Activated CD4-positive, alpha-beta T cell treated with anti-CD3 and anti-CD28 coated beads, Interleukin-2, amount 50 U/mL, for 24 hours (primary cell): Measurements from ENCODE around the gene MYH15.

Experiments used
- DNase-seq, 2 donors: peaks; one replicate each; pipeline ENCODE4 v3.0.0-alpha.2; 2020; ENCODE audit warnings: low read depth in 1 of 2, low spot score in 1 of 2

Gene MYH15

DNA sequence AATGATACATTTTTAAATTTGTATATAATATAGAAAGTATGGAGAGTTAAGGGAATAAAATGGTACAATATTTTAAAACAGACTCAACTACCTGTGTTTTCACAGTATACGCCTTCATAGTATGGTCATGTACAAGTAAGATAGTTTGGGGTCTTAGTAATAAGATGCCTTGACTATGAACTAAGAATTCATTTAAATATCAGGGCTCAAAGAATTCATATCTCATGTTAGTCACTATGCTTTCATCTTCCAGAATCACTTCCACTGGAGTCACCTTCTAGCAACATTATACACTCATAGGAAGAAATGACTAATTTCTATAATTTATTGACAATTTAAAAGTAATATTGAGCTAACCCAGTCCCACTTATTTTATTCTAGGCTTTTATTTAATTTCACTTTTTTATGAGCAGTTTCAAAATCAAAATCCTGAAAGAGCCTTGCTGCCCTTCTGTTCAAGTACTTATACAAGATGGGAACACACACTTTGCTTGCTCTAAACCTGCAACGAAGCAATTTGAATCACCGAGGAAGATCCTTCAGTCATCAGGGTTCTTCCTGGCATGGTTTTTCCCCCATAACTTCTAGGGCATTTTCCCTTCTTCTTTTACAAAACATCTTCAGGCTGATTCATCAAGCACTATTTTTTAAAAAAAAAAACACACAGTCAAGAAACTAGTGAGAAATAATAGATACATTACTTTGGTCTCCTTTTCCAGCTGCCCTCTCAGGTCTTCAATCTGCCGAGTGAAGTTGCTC is 94.1 kb downstream of the MYH15 start:
- no peak for DNase-seq

DNA sequence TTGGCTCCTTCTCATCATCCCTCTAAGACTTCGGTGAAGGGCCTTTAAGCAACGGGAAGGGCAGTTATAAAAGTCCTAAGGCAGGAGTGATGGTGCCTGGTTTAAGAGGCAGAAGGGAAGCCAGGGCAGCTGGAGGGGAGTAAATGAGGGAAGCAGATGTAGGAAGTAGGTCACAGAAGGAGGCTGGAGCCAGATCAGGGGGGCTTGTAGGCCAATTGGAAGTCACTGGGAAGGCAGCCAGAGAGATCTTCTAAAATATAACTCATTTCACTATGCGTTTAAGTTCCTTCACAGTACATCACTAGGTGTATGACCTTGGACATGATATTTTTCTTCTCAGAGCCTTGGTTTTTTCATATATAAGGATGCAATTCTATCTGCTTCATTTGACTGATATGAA is 94.7 kb downstream of the MYH15 start:
- no peak for DNase-seq

DNA sequence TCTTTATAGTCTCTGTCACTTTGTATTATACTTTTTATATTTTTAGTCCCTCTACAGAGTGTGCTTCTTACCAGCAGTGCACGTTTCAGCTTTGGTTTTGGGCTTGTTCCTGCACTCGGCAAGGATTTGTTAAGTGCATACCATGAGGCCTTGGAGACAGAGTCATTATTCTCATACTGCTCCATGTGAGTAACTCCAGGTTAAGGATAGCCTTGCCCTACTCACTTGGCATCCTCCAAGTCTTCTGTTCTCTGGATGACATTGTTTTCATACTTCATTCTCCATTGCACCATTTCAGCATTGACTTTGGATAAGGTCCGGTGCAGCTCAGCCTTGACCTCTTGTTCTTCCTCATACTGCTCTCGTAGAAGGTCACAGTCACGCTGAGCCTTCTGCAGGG is 96.4 kb downstream of the MYH15 start:
- no peak for DNase-seq

DNA sequence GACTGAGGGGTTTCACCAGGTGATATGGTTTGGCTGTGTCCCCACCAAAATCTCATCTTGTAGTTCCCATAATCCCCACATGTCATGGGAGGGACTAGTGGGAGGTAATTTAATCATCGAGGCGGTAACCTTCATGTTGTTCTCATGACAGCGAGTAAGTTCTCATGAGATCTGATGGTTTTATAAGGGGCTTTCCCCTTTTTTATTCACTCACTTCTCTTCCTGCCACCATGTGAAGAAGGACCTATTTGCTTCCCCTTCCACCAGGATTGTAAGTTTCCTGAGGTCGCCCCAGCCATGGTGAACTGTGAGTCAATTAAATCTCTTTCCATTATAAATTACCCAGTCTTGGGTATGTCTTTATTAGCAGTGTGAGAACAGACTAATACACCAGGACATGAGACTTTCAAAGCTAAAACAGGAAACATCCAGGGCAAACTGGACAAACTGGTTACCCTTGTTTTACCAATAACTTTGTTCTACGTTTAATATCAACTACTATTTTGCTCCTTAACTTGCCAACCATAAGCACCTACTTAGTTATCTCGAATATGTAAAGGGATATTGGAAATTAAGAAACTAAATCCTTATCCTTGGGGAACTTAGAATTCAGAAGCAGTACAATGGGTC is 98.2 kb downstream of the MYH15 start:
- no peak for DNase-seq

DNA sequence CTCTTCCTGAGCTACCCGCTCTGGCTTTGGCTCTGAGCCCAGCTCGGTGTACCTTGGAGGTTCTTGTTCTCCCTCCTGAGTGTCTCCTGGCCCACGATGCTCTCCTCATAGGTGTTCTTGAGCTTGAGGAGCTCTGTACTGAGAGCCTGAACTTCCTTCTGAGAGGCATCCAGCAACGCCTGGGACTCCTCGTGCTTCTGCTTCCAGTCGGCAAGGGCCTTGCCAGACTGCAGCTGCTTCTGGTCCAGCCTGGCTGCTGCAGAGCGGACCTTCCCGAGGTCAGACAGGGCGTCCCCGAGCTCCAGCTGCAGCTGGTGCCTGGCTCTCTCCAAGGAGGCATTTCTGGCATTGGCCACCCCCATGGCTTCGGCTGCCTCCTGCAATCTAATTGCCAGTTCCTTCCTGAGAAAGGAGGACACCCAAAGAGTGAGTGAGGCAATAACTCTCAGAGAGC is 99.8 kb downstream of the MYH15 start:
- DNase-seq: no peak

DNA sequence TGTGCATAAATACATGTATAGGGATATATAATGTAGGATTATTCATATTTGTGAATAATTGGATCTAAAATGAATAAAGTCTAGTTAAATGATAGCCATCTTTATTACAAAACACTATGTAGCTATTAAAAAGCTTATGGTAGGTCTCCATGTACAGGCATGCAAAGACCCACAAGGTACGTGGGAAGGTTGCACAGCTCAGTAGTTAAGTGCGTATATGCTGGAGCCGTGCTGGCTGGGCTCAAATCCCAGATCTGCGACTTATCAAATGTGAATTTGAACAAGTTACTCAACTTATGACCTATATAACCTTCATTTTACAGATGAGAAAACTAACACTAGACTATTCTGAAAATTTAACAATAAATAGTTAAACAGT is 100.6 kb downstream of the MYH15 start:
- no peak for DNase-seq

DNA sequence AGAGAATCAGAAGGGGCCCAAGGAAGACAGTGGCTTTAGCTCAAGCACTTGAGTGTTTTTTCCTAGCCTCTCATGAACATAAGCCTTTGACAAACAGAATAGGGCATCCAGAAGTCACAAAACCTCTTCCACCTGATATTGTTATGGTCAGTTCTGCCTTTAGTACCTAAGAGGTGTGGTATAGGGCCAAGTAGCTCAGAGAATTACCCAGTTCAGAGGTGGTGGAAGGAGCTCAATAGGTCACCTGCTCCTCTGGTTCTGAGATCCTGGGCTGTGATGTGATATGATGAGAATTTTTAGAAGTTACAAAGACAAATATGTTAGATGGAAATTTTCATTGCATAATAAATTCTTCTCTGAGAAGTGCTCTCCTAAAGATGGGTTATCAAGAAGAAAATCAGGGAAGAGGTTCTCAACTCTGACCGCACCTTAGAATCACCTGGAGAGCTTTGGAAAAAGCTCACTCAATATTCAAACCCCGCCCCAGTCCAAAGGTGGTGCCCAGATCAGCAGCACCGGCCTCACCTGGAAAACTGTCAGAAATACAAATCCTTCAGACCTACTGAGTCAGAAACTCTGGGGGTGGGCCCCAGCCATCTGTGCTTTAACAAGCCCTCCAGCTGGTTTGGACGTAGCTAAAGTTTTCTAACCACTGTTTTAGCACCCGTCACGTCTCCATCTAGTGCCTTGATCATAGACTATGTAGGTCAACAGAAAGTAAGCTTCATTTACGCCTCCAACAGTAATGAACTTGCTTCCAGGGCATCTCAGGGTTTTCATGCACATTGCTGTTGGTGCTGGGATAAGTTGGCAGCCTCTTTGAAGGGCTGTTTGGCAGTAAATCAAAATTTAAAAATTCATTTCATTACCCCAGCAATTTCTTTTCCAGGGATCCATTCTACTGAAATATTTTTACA is 101.3 kb downstream of the MYH15 start:
- no peak for DNase-seq

DNA sequence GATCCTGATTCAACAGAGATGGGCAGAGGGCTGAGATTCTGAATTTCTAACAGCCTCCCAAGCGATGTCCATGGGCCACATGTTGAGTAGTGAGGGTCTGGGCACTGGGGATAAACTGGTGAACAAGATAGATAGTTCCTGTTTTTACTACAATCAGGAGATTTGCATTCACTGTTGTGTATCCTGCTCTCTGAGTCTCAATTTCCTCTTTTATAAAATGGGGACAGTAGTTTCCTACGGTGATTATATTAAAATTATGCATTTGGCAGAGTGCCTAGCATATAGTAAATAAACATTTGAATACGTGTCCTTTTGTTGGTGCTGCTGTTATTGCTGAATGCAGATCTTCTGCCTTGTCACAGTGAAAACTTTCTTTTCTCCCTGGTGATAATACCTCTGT is 102.5 kb downstream of the MYH15 start:
- no peak for DNase-seq

DNA sequence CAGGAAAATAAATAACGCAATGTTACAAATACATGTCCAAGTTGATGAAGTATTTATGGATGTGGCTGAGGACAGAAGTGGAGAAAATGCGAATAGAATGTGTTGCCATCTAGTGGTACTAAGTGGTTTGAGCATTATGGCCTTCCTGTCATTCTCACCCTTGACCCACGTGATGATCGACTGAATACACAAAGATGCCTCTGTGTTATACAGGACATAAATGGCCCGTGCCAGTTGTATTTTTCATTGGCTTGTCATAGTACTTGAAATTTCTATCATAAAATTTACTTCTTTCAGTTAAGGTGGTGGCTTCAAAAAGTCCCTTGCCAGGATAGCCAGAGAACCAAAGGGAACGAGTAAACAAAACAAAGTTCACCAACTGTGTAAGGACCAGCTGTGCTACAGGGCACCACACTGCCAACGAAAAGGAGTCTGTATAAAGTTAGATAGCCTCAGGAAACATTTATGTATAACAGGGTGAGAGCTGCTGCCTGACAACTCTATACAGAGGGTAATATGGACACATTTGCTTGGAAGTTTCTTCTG is 103.7 kb downstream of the MYH15 start:
- no peak for DNase-seq

DNA sequence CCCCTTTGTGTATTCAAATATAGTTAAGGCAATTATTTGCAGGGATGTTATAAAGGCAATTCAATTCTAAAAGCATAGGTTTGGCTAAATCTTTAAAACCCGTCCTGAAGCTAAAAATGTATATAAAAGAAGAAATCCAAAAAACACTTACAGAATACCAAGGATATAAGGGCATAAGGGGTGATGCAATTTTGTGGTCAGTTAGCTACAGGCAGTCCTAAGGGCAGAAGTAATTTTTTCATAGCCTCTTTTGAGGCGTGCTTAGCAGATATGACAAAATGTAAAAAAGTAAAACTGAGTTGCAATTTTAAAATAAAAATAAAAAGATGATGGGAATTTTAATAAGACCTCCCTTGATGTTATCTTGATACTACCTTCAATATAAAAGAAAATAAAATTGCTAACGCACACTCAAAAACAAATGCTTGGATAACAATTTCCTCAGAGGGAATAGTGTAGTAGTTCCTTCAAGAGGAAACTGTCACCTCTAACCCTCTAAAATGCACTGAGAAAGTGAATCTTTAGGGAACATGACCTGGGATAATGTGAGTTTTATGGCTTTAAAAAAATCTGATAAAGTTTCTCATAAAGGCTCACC is 104.2 kb downstream of the MYH15 start:
- no peak for DNase-seq

DNA sequence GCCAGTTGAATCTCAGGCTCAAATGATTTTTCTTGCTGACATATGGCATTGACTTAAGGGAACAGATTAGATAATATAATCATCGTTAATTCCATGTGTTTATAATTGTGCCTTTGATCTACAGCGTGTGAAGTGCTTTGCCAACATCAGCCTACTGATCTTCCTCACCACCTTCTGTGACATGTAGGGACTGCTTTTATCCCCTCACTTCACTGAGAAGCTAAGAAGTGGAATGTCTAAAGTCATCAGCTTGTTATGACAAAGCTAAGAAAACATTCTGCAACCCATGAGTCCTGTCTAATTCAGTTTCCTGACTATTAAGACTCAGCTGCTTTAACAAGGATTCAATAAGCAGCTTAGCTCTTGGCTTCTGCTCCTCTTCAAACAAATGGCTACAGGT is 106.0 kb downstream of the MYH15 start:
- DNase-seq: no peak

DNA sequence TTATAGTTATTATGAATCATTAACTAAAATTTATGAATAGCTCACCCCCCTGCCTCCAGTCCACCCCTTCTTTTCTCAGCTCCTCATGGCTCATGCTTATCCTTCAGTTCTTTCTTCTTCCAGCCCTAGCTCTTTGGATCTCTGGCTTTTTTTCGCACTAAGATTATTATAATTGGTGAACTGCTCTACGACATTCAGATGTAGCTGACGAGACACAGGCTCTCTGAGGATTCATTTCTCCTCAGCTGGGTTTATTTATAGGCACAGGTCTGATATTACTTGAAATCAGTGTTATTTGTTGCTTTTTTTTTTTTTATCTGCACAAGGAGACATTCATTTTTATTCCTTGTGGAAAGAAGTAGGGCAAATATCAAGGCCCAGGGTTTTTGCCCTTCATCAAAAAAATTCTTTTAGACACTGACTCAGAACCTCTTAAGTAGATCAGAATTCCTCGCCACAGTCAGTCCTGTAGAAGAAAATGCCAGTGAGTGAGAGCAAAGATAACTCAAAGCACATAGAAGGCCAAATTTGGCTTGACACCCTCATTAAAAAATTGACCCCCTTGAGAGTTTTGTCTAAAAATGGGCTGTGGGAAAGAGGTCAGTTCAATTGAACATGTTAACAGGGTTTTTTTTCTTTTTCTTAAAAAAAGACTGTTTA is 106.6 kb downstream of the MYH15 start:
- DNase-seq: no peak

DNA sequence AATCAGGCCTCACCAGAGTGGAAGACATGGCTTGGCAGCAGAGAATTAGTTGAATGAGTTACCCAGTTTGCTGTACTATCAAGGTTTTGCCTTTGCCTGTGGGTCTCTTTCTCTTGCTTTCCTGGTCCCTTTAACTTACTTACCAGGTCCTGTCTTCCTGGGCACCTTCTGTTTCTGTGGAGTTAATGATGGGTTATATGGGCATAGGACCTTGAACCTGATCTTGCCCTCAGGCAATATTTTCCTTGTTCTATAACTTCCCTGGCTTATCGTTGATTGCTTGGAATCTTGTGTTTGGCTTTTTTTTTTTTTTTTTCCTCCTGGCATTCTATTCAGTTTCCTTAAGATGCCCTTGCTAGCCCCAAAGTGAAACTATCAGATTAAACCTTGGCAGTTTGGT is 107.2 kb downstream of the MYH15 start:
- no peak for DNase-seq

DNA sequence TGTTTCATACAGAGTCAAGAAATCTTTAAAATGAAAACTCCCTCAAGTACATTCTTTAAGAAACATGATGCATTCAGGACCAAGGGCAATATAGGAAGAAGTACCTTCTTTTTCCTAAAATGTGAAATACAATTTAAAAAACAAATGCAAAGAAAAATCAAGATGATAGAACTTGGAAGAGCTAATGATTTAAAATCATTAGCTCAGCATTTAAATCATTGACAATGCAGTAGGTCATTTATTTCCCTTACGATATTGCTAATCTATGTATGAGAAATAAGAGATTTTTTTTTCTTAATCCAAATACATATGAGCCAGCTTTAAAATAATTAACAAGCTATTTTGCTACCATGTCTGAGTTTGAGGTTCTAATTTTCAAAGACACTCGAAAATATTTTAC is 108.6 kb downstream of the MYH15 start:
- no peak for DNase-seq

DNA sequence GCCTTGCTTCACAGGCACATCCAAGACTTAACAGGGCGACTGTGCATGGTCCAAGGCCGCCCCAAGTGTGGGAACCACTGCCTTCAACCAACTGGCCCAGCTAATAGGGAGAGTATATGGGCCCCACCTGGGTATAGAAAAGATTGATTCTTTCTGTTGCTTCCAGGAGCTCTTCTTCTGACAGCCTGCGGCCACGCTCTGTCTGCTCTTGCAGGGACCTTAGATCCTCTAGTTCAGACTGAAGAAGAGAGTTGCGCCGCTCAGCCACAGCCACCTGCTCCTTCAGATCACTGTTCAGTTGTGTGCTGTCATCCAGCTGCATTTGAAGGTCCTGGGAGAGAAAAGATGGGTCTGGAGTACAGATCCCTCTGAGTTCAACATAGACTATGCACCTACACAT is 111.9 kb downstream of the MYH15 start:
- no peak for DNase-seq

DNA sequence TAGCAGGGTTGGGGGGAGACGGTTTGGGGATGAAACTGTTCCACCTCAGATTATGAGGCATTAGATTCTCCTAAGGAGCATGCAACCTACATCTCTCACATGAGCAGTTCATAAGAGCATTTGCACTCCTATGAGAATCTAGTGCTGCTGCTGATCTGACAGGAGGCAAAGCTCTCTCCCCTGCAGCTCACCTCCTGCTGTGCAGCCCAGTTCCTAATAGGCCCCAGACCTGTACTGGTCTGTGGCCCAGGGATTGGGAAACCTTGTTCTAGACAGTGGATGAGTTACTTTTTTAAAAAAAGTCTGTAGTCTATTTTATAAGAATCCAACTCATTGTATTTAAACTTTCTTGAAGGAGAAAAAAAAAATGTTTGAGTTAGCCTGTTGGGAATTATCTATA is 114.1 kb downstream of the MYH15 start:
- DNase-seq: no peak

DNA sequence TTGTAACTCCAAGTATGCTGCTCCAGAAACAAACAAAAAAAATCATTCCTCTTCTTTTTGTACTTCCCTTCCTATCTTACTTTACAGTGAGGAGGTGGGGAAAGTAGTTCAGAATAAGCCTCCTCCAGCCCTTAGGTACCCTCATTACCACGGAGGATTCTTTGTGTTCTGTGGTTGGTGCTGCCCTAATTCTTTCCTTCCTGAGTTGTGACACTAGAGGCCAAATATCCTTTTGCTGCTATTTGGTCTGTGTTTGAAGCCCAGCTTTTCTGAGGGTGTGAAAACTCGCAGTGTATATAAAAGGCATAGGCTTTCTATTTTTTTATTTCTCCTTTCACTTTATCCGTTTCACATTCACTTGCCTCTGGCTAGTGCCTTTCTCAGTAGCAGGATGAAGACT is 115.8 kb downstream of the MYH15 start:
- DNase-seq: no peak

DNA sequence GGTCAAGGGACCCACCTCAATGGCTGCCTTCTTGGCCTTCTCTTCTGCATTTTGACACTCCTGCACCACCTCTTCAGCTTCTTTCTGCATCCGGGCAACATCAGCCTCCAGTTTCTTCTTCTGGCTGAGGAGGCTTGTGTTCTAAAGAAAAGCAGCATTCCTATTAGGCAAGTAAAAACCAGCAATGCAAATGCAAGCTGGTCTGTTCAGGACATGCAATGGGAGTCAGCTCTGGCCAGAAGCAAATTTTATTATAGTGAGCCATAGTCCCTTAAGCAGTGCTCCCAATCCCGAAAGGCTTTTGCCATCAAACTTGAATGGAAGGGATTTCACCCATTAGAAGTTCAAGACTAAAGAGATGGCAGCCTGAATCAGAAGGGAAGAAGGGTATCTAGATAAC is 116.4 kb downstream of the MYH15 start:
- DNase-seq: no peak

DNA sequence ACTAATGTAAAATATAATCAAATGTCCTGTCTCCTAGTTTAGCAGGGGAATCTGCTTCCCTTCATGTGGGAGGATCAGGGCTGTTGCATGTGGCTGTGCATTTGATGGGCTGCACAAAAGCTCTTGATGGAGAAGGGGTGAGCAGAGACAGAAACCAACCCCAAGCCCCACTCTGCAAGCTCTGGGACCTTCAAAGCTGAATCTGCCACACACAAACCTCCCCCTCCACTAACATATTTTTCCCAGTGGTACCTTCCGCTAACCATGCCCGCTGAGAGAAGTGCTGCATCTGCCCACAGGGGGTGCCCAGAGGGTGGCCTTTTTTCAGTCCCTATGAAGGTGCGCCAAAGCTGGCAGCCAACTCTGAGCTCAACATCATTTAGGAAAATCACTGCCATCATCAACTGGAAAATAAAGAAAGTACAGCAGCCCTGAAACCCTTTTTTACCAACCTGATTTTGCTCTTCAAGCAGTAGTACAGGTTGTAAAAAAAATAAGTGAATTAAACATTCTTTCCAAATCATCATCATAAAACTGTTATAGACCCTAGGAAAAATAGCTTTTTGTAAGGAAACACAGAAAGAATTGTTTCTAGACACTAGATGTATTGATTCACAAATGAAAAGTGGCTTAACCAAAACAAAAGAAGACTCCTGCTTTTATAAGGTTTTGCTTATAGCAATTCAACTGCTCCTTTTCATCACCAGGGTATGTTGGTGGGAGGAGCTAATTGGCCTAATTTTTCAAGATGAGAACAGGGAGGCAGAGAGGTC is 117.1 kb downstream of the MYH15 start:
- no peak for DNase-seq
